ENCODE measurements around the gene CPED1.
"Not testable (repeated sequence)": the region's sequence is repeated elsewhere in the genome, so short reads cannot be mapped to it uniquely, and the experiment has no call there.

CPED1 gene

GRCh38 chr7:121043314-121044234 is 55.1 kb downstream of the CPED1 start:
- DNase-seq, result no peak

GRCh38 chr7:121045090-121045489 is 56.6 kb downstream of the CPED1 start:
- DNase-seq, result no peak

GRCh38 chr7:121046009-121046408 is 57.5 kb downstream of the CPED1 start:
- DNase-seq, result no peak

- no peak for DNase-seq
Observed at GRCh38 chr7:121046893-121047468, 58.5 kb downstream of the CPED1 start.

GRCh38 chr7:121048195-121048594 is 59.7 kb downstream of the CPED1 start:
- no peak for DNase-seq

DNA sequence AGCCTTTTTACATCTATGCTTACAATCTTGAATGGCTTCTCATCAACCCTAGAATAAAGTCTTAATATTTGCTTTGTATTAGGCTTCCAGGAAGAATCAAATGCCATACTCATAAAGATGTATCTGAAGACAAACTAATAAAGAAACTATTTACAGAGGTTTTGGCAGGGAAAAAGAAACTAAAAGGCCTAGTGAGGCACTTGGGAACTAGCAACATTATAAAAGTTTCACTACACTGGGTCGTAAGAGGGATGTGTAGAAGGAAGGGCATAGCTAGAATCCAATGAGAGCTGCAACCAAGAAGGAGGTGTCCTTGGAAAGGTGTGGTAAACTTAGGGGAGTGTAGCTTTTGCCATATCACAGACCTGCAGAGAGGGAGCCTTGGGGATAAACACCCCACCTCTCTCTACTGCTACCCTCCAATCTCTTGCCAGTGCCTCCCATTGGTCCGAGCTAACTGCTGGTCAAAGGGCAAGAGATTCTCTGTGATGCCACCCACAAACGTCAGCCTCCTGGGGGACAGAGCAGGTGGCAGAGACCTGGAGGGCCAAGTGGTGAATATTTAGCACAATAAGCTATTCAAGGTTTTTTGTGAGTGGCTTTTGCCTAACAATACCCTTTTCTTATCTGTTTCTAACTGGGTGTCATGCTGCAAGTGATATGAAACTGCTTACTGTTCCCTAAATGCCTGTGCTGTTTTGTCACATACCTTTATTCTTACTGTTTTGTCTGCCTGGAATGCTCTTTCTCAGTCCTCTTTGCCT is 60.7 kb downstream of the CPED1 start:
- no peak for DNase-seq

DNA sequence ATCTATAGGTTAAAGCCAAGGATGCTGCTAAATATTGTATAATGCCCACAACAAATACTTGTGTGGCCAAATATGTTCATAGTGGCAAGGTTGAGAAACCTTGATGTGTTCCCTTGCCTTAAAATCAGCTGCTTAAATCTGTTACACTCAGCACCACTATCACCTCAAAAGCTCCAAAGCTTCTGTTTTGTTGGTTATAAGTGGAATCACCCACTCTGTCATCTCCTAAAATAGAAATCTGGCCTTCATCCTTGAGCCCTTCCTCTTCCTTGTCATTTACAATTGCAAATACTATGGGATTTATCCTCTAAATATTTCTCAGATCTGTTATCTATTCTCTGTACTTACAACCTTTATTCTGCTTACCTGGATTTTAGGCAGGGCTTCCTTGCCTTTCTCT is 61.4 kb downstream of the CPED1 start:
- DNase-seq, result no peak

DNA sequence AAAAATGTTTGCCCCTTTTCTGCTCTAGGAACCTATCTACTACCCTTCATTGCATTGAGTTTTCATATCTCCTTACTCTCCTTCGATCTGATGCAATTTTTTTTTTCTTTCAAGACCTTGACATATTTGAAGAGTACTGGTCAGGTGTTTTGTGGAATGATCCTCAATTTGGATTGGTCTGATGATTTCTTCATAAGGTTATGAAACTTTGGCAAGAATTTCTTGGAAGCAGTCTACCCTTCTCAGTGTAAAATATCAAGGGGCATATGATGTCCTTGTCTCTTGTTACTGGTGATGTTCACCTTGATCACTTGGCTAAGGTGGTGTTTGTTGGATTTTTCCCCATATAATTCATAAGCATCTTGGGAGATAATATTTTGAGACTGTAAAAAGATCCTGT is 64.7 kb downstream of the CPED1 start:
- no peak for DNase-seq

- DNase-seq, result no peak
Observed at GRCh38 chr7:121054925-121055324, 66.4 kb downstream of the CPED1 start.

- DNase-seq, result no peak
Observed at GRCh38 chr7:121057878-121058277, 69.4 kb downstream of the CPED1 start.

GRCh38 chr7:121058975-121059374 is 70.5 kb downstream of the CPED1 start:
- no peak for DNase-seq

DNA sequence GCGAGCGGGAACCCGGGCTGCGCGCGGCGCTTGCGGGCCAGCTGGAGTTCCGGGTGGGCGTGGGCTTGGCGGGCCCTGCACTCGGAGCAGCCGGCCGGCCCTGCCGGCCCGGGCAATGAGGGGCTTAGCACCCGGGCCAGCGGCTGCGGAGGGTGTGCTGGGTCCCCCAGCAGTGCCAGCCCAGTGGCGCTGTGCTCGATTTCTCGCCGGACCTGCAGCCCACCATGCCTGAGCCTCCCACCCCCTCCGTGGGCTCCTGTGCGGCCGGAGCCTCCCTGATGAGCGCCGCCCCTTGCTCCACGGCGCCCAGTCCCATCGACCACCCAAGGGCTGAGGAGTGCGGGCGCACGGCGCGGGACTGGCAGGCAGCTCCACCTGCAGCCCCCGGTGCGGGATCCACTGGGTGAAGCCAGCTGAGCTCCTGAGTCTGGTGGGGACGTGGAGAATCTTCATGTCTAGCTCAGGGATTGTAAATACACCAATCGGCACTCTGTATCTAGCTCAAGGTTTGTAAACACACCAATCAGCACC is 71.5 kb downstream of the CPED1 start:
- DNase-seq, result not testable (repeated sequence)

DNA sequence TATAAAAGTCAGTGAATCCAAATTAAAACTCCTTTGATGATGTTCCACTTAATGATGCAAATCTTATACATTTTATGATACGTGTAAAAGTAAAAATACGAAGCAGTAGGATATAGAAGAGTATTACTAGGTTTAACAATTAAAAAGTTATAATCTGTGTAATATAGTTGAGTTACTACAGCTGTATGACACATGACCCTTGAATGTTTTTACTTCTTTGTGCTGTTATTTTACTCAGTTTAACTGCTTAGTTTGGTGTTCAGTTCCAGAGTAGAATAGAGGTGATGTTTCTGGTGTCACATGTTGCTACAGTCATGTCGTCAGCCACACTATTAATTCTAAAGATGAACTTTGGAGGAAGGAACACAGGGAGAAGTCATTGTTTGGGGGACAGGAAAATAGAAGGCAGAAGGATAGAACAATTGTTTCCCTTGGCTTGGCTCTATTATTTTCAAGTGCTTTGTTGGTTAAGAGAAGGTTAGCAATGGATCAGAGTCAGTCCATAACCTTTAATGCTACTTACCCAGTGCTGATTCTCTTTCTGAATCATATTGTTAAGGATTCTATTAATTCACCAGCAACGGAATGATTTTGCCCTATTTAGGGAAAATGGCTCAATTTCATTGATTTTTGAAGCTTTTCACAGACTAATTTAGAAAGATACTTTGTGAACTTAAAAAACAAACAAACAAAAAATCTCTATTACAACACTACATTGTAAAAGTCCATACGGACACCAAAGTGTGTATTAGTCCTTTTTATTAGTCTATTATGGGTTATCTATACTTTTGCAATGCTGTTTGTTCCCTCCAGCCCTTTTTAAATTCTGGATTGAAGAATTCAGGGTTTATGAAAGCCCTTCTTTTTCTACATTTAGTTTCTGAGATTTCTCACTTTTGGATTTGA is 73.4 kb downstream of the CPED1 start:
- no peak for DNase-seq

DNA sequence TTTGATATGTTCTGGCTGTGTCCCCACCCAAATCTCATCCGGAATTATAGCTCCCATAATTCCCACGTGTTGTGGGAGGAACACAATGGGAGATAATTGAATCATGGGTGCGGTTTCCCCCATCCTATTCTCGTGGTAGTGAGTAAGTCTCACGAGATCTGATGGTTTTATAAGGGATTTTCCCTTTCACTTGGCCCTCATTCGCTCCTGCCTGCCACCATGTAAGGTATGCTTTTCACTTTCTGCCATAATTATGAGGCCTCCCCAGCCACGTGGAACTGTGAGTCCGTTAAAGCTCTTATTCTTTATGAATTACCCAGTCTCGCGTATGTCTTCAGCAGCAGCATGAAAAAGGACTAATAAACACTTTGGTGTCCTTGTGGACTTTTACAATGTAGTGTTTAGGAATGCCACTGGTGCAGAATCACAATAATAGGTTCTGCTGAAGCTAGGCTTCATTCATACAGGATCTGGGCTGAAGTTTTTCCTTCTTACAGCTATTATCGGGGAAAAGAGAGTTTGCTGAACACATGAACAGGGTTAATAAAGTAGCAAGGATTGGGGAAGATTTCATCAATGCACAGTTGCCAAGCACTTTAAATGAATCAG is 74.3 kb downstream of the CPED1 start:
- no peak for DNase-seq

GRCh38 chr7:121067717-121068116 is 79.2 kb downstream of the CPED1 start:
- DNase-seq, result not testable (repeated sequence)

- no peak for DNase-seq
Observed at GRCh38 chr7:121069346-121070100, 81.0 kb downstream of the CPED1 start.

DNA sequence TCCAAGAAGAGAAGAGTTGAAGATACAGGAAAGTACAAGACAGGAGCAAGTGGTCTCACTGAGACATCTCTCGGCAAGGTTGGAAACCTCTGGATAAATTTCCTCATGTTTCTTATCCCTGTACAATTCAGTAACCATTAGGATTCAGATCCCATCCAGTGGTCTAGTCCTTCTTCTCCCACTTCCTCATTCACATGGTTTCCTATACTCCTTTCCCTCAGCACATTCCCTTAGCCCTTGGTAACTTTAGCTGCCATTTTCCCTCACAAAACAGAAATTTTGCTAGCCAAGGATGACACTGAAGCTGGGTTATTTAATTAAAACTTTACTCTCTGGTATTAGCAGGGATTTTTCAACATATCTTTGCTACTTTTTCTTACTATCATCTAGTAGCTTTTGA is 82.6 kb downstream of the CPED1 start:
- DNase-seq, result no peak

- DNase-seq, result no peak
Observed at GRCh38 chr7:121071662-121072061, 83.2 kb downstream of the CPED1 start.

- no peak for DNase-seq
Observed at GRCh38 chr7:121072826-121073225, 84.3 kb downstream of the CPED1 start.

GRCh38 chr7:121073463-121074099 is 85.1 kb downstream of the CPED1 start:
- DNase-seq, result no peak

DNA sequence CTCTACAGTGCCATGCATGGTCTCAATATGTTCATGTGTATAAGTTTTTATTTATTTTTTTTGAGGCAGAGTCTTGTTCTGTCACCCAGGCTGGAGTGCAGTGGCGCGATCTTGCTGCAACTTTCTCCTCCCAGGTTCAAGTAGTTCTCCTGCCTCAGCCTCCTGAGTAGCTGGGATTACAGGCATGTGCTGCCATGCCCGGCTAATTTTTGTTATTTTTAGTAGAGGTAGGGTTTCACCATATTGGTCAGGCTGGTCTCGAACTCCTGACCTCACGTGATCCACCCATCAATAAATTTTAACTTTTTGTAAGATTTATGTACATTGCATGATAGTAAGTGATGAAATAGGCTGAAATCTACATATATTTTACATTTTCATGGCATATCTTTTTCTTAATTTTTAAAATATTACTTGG is 86.9 kb downstream of the CPED1 start:
- not testable (repeated sequence) for DNase-seq

Data from CD4-positive, alpha-beta T cell treated with Interleukin-10 for 1 hour (primary cell).